GM08714 (cell line): ENCODE data around the gene KRAS.
A peak's percentile ranks its signal among the peaks of the same experiment; 100 is the strongest.

ENCODE experiments used
- H3K4me3 ChIP-seq: fragments of 200-500 bp; sonication (Bioruptor generic); 2 replicates; pipeline ENCODE4 v1.5.1; 2014; ENCODE audit warnings: mild to moderate bottlenecking, low read length, inconsistent platforms
- ZNF274 ChIP-seq: IDR thresholded peaks from 2 replicates; pipeline ENCODE4 v1.6.1; 2012; ENCODE audit warnings: mild to moderate bottlenecking, low read depth, low read length

Gene KRAS

GRCh38 chr12:25245491-25245890, 5.2 kb downstream of the KRAS start:
- no peak for TF ChIP-seq ZNF274
- H3K4me3 ChIP-seq: no peak overlapping the region

GRCh38 chr12:25243680-25243990, 7.1 kb downstream of the KRAS start:
- H3K4me3 ChIP-seq: no peak overlapping the region
- TF ChIP-seq ZNF274: no peak

- H3K4me3 ChIP-seq: no peak overlapping the region
- no peak for TF ChIP-seq ZNF274
Observed at GRCh38 chr12:25242981-25243679, 7.6 kb downstream of the KRAS start.

GRCh38 chr12:25241167-25242020, 9.3 kb downstream of the KRAS start:
- no peak for TF ChIP-seq ZNF274
- H3K4me3 ChIP-seq: no peak overlapping the region

- no peak for TF ChIP-seq ZNF274
- no peak overlapping the region for H3K4me3 ChIP-seq
Observed at GRCh38 chr12:25236626-25237025, 14.1 kb downstream of the KRAS start.

GRCh38 chr12:25236190-25236589, 14.5 kb downstream of the KRAS start:
- no peak for TF ChIP-seq ZNF274
- H3K4me3 ChIP-seq: no peak overlapping the region

- H3K4me3 ChIP-seq: no peak overlapping the region
- no peak for TF ChIP-seq ZNF274
Observed at GRCh38 chr12:25213338-25213737, 37.4 kb downstream of the KRAS start.

GRCh38 chr12:25208554-25208953, 42.2 kb downstream of the KRAS start:
- H3K4me3 ChIP-seq: no peak overlapping the region
- no peak for TF ChIP-seq ZNF274

GRCh38 chr12:25207846-25208245, 42.9 kb downstream of the KRAS start:
- H3K4me3 ChIP-seq: no peak overlapping the region
- TF ChIP-seq ZNF274: no peak

GRCh38 chr12:25207411-25207810, 43.3 kb downstream of the KRAS start:
- TF ChIP-seq ZNF274: no peak
- no peak overlapping the region for H3K4me3 ChIP-seq

- no peak overlapping the region for H3K4me3 ChIP-seq
- TF ChIP-seq ZNF274: no peak
Observed at GRCh38 chr12:25202137-25202536, 48.6 kb downstream of the KRAS start.

GRCh38 chr12:25200703-25201102, 50.0 kb downstream of the KRAS start:
- TF ChIP-seq ZNF274: no peak
- no peak overlapping the region for H3K4me3 ChIP-seq

GRCh38 chr12:25197608-25198007, 53.1 kb downstream of the KRAS start:
- H3K4me3 ChIP-seq: no peak overlapping the region
- TF ChIP-seq ZNF274: no peak

- peak within 1 kb of the TSS; percentile 60 for H3K4me3 ChIP-seq
- no peak for TF ChIP-seq ZNF274
Observed at GRCh38 chr12:25195056-25195971, 55.4 kb downstream of the KRAS start, which contains the start of the genes DNAI7 and ETFRF1. TSS of gene DNAI7 (minus strand) at chr12:25195160. CDS start at chr12:25195078, 82 bp downstream. TSS of gene ETFRF1 (plus strand) at chr12:25195237. CDS start at chr12:25203957, 8,720 bp downstream.
